ENCODE measurements around the gene KLHL7. TPM values are rescaled to one million over a fixed set of nuclear protein-coding genes. Genes with fewer than 3 reads are reported as not detected.

The KLHL7 gene
- total and polyA plus RNA-seq, 9 of the 15 experiments (the other 6 are each of a cell fraction or from before 2014, with no cell fraction given), result 4.2 to 63.1 (median 32.3) TPM

DNA sequence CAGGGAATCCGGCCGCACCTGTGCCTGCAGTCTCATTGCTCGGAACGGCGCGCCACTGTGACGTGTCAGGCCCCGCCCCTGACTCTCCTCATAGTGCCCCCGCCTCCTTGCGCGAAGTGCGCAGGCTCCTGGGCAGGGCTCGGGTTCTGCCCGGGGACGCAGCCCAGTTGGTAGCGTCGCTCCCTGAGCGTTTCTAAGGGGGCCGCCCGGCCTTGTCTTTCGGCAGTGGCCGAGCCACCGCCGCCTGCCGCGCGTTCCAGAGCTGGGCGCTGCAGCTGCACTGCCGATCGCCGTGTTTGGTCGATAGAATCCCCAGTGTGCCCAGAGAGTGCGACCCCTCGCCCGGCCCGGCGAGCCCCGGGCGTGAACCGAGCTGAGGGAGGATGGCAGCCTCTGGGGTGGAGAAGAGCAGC lies at the start of gene KLHL7 (continued):
- TF ChIP-seq, protein P1, sequence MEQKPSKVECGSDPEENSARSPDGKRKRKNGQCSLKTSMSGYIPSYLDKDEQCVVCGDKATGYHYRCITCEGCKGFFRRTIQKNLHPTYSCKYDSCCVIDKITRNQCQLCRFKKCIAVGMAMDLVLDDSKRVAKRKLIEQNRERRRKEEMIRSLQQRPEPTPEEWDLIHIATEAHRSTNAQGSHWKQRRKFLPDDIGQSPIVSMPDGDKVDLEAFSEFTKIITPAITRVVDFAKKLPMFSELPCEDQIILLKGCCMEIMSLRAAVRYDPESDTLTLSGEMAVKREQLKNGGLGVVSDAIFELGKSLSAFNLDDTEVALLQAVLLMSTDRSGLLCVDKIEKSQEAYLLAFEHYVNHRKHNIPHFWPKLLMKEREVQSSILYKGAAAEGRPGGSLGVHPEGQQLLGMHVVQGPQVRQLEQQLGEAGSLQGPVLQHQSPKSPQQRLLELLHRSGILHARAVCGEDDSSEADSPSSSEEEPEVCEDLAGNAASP (IDR thresholded peaks at IDR 0.05), result no peak
- TF ChIP-seq MTF1 (CRISPR knock-in tag; IDR thresholded peaks at IDR 0.05; ENCODE audit: borderline replicate concordance) (no peak), ZNF583 (CRISPR knock-in tag; IDR thresholded peaks at IDR 0.05) (no peak), ARID2 (IDR thresholded peaks at IDR 0.05) (no peak), COPS2 (conservative IDR thresholded peaks at IDR 0.05) (no peak), NFE2L1 (tag; IDR thresholded peaks at IDR 0.05; ENCODE audit: borderline replicate concordance, low read depth) (no peak), CXXC5 (CRISPR knock-in tag; IDR thresholded peaks at IDR 0.05) (peak; percentile 70; the same call in 1 of the 2 replicates), HNRNPUL1 (IDR thresholded peaks at IDR 0.05; ENCODE audit: low read length) (no peak), MTA2 (IDR thresholded peaks at IDR 0.05; ENCODE audit: low read depth) (no peak), HDAC1 (IDR thresholded peaks at IDR 0.05) (peak in 1 of 2 experiments; percentile 82; a peak in 2 of 4 replicates), FUS (optimal IDR thresholded peaks at IDR 0.05; ENCODE audit: low read depth, low read length) (no peak), KLF6 (CRISPR knock-in tag; IDR thresholded peaks at IDR 0.05; ENCODE audit: borderline replicate concordance) (no peak), DNMT1 (IDR thresholded peaks at IDR 0.05) (no peak), RUNX1 (IDR thresholded peaks at IDR 0.05; ENCODE audit: low read depth) (no peak), XRCC3 (IDR thresholded peaks at IDR 0.05) (no peak), ZC3H4 (CRISPR knock-in tag; IDR thresholded peaks at IDR 0.05; ENCODE audit: borderline replicate concordance) (no peak), SMAD4 (CRISPR knock-in tag; conservative IDR thresholded peaks at IDR 0.05) (no peak), HIVEP1 (CRISPR knock-in tag; IDR thresholded peaks at IDR 0.05) (no peak), ZNF764 (CRISPR knock-in tag; IDR thresholded peaks at IDR 0.05; ENCODE audit: low read depth) (no peak; the same call in 1 of the 2 replicates), NR1H2 (CRISPR knock-in tag; IDR thresholded peaks at IDR 0.05) (no peak)
- TF ChIP-seq, protein P2, sequence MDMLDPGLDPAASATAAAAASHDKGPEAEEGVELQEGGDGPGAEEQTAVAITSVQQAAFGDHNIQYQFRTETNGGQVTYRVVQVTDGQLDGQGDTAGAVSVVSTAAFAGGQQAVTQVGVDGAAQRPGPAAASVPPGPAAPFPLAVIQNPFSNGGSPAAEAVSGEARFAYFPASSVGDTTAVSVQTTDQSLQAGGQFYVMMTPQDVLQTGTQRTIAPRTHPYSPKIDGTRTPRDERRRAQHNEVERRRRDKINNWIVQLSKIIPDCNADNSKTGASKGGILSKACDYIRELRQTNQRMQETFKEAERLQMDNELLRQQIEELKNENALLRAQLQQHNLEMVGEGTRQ (CRISPR knock-in tag; IDR thresholded peaks at IDR 0.05), result no peak
- TF ChIP-seq, protein P3, sequence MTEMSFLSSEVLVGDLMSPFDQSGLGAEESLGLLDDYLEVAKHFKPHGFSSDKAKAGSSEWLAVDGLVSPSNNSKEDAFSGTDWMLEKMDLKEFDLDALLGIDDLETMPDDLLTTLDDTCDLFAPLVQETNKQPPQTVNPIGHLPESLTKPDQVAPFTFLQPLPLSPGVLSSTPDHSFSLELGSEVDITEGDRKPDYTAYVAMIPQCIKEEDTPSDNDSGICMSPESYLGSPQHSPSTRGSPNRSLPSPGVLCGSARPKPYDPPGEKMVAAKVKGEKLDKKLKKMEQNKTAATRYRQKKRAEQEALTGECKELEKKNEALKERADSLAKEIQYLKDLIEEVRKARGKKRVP (CRISPR knock-in tag; IDR thresholded peaks at IDR 0.05), result no peak
- TF ChIP-seq, protein P4, sequence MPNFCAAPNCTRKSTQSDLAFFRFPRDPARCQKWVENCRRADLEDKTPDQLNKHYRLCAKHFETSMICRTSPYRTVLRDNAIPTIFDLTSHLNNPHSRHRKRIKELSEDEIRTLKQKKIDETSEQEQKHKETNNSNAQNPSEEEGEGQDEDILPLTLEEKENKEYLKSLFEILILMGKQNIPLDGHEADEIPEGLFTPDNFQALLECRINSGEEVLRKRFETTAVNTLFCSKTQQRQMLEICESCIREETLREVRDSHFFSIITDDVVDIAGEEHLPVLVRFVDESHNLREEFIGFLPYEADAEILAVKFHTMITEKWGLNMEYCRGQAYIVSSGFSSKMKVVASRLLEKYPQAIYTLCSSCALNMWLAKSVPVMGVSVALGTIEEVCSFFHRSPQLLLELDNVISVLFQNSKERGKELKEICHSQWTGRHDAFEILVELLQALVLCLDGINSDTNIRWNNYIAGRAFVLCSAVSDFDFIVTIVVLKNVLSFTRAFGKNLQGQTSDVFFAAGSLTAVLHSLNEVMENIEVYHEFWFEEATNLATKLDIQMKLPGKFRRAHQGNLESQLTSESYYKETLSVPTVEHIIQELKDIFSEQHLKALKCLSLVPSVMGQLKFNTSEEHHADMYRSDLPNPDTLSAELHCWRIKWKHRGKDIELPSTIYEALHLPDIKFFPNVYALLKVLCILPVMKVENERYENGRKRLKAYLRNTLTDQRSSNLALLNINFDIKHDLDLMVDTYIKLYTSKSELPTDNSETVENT (CRISPR knock-in tag; IDR thresholded peaks at IDR 0.05), result peak; percentile 94
- TF ChIP-seq, protein P5, sequence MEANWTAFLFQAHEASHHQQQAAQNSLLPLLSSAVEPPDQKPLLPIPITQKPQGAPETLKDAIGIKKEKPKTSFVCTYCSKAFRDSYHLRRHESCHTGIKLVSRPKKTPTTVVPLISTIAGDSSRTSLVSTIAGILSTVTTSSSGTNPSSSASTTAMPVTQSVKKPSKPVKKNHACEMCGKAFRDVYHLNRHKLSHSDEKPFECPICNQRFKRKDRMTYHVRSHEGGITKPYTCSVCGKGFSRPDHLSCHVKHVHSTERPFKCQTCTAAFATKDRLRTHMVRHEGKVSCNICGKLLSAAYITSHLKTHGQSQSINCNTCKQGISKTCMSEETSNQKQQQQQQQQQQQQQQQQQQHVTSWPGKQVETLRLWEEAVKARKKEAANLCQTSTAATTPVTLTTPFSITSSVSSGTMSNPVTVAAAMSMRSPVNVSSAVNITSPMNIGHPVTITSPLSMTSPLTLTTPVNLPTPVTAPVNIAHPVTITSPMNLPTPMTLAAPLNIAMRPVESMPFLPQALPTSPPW (CRISPR knock-in tag; IDR thresholded peaks at IDR 0.05), result peak; percentile 67

Data from K562 (cell line).